ENCODE results near the gene ACTRT2. TPM values are rescaled to one million over a fixed set of nuclear protein-coding genes. Genes with fewer than 3 reads are reported as not detected.

Gene ACTRT2
- total RNA-seq, 2 donors from 2014 or later, result not detected

DNA sequence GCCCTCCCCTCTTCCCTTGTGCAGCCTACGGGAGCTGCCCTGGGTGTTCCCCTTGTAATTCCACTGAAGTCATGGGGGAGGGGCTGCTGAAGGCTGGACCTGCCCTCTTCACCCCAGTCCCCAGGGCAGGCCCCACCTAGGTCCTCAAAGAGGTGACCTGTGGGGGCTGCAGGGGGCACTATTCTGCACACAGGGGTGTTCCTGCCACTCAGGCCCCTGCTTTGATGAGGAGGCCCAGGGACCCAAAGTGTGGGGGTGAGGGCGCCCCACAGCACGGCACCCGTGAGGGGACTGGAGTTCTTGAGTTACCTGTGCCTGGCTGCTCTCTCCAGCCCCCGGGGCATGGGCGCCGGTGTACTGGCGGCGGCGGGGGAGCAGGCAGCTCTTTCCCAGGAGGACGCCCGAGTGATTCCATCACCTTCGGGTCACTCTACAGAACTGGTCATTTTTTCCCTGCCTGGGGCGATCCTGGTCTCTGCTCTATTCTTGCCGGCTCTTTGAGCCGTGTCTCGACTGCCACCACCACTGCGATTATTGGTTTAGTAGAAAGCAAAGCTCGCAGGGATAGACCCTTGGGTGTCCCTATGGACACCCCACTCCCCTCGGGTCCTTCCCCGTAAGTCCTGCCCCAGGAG lies 40.8 kb downstream of the ACTRT2 start:
- Histone ChIP-seq H3K4me3 (no peak overlapping the region), H3K36me3 (replicated peaks in 1 of 2; ENCODE audit: insufficient read depth in 1 of 2, low read depth in 2 of 2) (no peaks in the 10 kb centered on the region), H3K4me1 (peaks cover 22% of the 10 kb centered on the region), H3K9me3 (no peaks in the 10 kb centered on the region), H3K27ac (no peak overlapping the region), H3K27me3 (no peaks in the 10 kb centered on the region)
- intact Hi-C loops (cut with DNase I), result loop anchor here (5.0 kb wide), 2 partner anchors 225 to 365 kb away; no protein-coding TSS in a partner anchor
- DNase-seq (no peak), ATAC-seq (no peak)
- WGBS, 2 donors, result 77 to 86% methylated on average over 9 to 14 of the region's 21 CpGs
- no peak for TF ChIP-seq POLR2A (IDR thresholded peaks at IDR 0.05)
- TF ChIP-seq, protein P1, sequence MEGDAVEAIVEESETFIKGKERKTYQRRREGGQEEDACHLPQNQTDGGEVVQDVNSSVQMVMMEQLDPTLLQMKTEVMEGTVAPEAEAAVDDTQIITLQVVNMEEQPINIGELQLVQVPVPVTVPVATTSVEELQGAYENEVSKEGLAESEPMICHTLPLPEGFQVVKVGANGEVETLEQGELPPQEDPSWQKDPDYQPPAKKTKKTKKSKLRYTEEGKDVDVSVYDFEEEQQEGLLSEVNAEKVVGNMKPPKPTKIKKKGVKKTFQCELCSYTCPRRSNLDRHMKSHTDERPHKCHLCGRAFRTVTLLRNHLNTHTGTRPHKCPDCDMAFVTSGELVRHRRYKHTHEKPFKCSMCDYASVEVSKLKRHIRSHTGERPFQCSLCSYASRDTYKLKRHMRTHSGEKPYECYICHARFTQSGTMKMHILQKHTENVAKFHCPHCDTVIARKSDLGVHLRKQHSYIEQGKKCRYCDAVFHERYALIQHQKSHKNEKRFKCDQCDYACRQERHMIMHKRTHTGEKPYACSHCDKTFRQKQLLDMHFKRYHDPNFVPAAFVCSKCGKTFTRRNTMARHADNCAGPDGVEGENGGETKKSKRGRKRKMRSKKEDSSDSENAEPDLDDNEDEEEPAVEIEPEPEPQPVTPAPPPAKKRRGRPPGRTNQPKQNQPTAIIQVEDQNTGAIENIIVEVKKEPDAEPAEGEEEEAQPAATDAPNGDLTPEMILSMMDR (IDR thresholded peaks at IDR 0.05), result no peak

DNA sequence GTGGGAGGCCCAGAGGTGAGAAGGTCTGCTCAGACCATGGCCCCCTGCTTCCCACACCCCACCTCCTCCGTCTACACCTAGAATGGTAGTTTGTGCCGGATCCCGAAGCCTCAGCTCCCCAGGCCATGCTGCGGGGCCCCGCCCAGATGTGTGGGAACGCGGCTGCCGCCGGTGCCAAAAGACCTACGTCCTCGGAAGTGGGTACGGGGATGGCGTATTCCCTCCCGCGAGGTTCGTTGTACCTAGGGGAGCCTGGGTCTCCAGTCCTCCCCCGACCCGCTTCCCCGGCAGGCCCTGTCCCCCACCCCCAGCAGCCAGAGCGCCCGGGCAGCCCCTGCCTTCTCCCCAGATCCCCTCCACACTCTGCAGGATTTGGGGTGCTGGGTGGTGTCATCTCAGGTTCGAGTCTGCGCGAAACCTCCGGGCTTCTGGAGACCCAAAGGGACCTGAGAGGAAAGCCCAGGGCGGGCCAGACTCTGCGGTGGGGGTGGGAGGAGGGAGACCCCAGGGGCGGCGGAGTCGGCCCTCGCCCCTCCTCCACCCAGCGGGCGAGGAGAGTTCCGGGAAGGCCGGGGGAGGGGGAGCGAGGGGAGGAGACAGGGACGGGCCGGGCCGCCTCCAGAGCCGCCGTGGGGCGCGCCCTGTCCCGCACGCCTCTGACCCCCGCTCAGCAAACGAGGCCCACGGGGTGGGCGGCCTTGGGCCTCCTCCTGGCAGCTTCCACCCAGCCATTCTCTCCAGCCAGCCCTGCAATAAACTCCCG lies 41.5 kb downstream of the ACTRT2 start:
- Histone ChIP-seq H3K27ac (no peak overlapping the region), H3K4me1 (peaks cover 26% of the 10 kb centered on the region), H3K36me3 (replicated peaks in 1 of 2; ENCODE audit: insufficient read depth in 1 of 2, low read depth in 2 of 2) (no peaks in the 10 kb centered on the region), H3K9me3 (no peaks in the 10 kb centered on the region), H3K27me3 (no peaks in the 10 kb centered on the region), H3K4me3 (no peak overlapping the region)
- no peak for TF ChIP-seq POLR2A (IDR thresholded peaks at IDR 0.05)
- TF ChIP-seq, protein P1 (IDR thresholded peaks at IDR 0.05), result no peak
- intact Hi-C loops (cut with DNase I), result loop anchor here (5.0 kb wide), 2 partner anchors 225 to 365 kb away; no protein-coding TSS in a partner anchor
- WGBS, 2 donors, result 65 to 67% methylated on average over 14 to 21 of the region's 50 CpGs
- ATAC-seq, result no peak
- no peak for DNase-seq

DNA sequence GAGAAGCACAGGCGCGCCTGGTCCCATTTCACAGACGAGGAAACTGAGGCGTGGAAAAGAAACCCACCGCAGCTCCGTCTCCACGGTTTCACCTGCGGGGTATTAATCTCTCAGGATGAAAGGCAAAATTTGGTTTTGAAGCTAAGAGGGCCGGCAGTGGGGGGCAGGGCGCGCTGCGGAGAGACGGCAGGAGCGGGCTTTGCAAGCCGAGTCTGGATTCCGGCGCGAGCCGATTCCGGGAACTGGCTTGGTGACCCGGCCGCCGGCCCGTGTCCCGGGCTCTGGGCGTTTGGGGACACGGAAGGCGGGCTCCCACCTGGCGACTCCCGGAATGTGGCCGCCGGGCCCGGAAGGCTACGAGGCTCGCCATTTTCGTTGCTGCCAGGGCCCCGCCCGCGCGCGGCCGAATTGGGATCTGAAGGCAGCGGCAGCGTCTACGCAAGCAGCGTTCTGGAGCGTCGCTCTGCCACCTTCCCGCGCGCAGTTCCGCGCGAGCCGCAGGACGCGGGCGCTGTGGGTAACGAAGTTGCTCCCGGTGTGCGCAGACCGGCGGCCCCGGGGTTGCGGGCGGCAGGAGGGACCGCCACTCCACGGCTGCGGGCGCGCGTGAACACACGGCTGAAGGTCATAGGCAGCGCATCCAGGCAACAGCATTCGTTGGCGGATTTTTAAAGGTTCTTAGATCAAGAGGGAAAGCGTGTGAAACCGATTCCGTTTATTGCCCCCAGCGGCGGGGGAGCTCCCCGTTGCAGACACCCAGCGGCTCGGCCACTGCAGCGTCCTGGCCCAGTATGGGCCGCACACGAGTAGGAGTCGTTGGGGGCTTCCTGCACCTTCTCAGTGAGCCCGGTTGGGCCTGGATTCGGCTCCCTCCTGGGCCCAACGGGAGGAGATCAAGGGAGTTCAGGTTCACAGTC lies 42.4 kb downstream of the ACTRT2 start:
- ATAC-seq, result no peak
- Histone ChIP-seq H3K27me3 (no peaks in the 10 kb centered on the region), H3K4me3 (no peak overlapping the region), H3K36me3 (replicated peaks in 1 of 2; ENCODE audit: insufficient read depth in 1 of 2, low read depth in 2 of 2) (no peaks in the 10 kb centered on the region), H3K4me1 (peaks cover 35% of the 10 kb centered on the region), H3K9me3 (no peaks in the 10 kb centered on the region), H3K27ac (no peak overlapping the region)
- intact Hi-C loops (cut with DNase I), result loop anchor here (5.0 kb wide), 2 partner anchors 224 to 364 kb away; no protein-coding TSS in a partner anchor
- 74 to 81% methylated on average over 31 to 90 of the region's 91 CpGs for WGBS, 2 donors
- no peak for TF ChIP-seq POLR2A (IDR thresholded peaks at IDR 0.05)
- TF ChIP-seq, protein P1 (IDR thresholded peaks at IDR 0.05), result no peak
- no peak for DNase-seq

DNA sequence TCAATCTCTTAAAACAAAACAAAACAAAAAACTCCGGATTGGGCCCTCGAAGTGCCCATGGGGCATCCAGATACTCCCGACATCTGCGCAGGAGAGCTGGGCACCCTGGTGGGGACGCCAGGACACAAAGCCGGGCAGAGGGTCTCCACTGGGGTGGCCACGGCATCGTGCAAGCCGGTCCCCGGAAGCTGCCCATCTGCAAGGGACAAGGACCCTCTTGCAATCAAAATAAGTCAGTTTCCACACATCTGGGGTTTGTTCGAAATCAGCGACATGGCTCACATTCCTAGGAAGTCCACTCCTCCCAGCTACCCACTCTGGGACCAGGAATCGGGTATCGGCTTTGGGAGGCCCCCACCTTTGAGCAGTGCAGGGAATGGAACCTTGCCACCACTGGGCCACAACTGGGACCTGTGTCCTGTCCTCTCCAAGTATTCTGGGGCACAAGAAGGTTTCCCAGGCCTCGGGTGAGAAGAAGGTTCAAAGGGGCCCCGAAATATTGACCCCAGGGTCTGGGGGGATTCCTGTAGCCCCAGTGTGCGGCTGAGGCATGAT lies 43.1 kb downstream of the ACTRT2 start:
- Histone ChIP-seq H3K27ac (no peak overlapping the region), H3K9me3 (no peaks in the 10 kb centered on the region), H3K4me1 (peaks cover 37% of the 10 kb centered on the region), H3K36me3 (replicated peaks in 1 of 2; ENCODE audit: insufficient read depth in 1 of 2, low read depth in 2 of 2) (no peaks in the 10 kb centered on the region), H3K4me3 (no peak overlapping the region), H3K27me3 (no peaks in the 10 kb centered on the region)
- 77 to 91% methylated on average over 15 to 17 of the region's 17 CpGs for WGBS, 2 donors
- TF ChIP-seq, protein P1 (IDR thresholded peaks at IDR 0.05), result no peak
- no peak for TF ChIP-seq POLR2A (IDR thresholded peaks at IDR 0.05)
- intact Hi-C loops (cut with DNase I), result loop anchor here (5.0 kb wide), 2 partner anchors 223 to 363 kb away; no protein-coding TSS in a partner anchor
- DNase-seq, result no peak
- ATAC-seq, result no peak
